ENCODE results near the gene OMP. TPM values are rescaled to one million over a fixed set of nuclear protein-coding genes. Genes with fewer than 3 reads are reported as not detected.

OMP gene
- total and polyA plus RNA-seq, 3 donors from 2014 or later: 1.7 to 6.7 TPM; not detected in 1

- H3K4me1 ChIP-seq: no peaks in the 10 kb centered on the region
These were observed 12.6 kb downstream of the OMP start for GRCh38 chr11:77115181-77115611.

GRCh38 chr11:77115956-77116355, 13.3 kb downstream of the OMP start:
- Histone ChIP-seq H3K4me1 (no peaks in the 10 kb centered on the region), H3K9me3 (no peaks in the 10 kb centered on the region), H3K27me3 (no peaks in the 10 kb centered on the region), H3K4me3 (no peak overlapping the region), H3K36me3 (ENCODE audit: low read depth, missing control alignments) (no peaks in the 10 kb centered on the region), H3K27ac (no peak overlapping the region)
- TF ChIP-seq POLR2A (IDR thresholded peaks at IDR 0.05): no peak
- TF ChIP-seq CTCF (IDR thresholded peaks at IDR 0.05): no peak
- no peak for DNase-seq
- intact Hi-C loops (cut with DNase I; ENCODE audit: low total_unique reads): no loop called here
- 89 to 95% methylated on average over 14 to 15 of the region's 15 CpGs for WGBS, 2 donors

More at GRCh38 chr11:77115181-77115611, 12.6 kb downstream of the OMP start:
- WGBS, 2 donors: 94 to 95% methylated on average over 13 to 16 of the region's 16 CpGs
- TF ChIP-seq POLR2A (IDR thresholded peaks at IDR 0.05): no peak
- TF ChIP-seq CTCF (IDR thresholded peaks at IDR 0.05): no peak
- intact Hi-C loops (cut with DNase I; ENCODE audit: low total_unique reads): no loop called here
- no peak for DNase-seq
- no peaks in the 10 kb centered on the region for H3K36me3 ChIP-seq (ENCODE audit: low read depth, missing control alignments)
- no peak overlapping the region for H3K4me3 ChIP-seq
- H3K27me3 ChIP-seq: no peaks in the 10 kb centered on the region
- H3K27ac ChIP-seq: no peak overlapping the region
- H3K9me3 ChIP-seq: no peaks in the 10 kb centered on the region

- H3K27ac ChIP-seq: no peak overlapping the region
These were observed 14.9 kb downstream of the OMP start for GRCh38 chr11:77117492-77117891.

GRCh38 chr11:77118086-77118485, 15.4 kb downstream of the OMP start:
- DNase-seq: no peak
- 79 to 89% methylated on average over 7 to 17 of the region's 17 CpGs for WGBS, 2 donors
- Histone ChIP-seq H3K27ac (no peak overlapping the region), H3K9me3 (no peaks in the 10 kb centered on the region), H3K27me3 (no peaks in the 10 kb centered on the region), H3K4me1 (no peaks in the 10 kb centered on the region), H3K36me3 (ENCODE audit: low read depth, missing control alignments) (no peaks in the 10 kb centered on the region), H3K4me3 (no peak overlapping the region)
- intact Hi-C loops (cut with DNase I; ENCODE audit: low total_unique reads): no loop called here
- TF ChIP-seq CTCF (IDR thresholded peaks at IDR 0.05): no peak
- TF ChIP-seq POLR2A (IDR thresholded peaks at IDR 0.05): no peak

More at GRCh38 chr11:77117492-77117891, 14.9 kb downstream of the OMP start:
- WGBS, 2 donors: 84 to 95% methylated on average over 4 to 7 of the region's 7 CpGs
- H3K4me1 ChIP-seq: no peaks in the 10 kb centered on the region
- H3K9me3 ChIP-seq: no peaks in the 10 kb centered on the region
- DNase-seq: no peak
- H3K4me3 ChIP-seq: no peak overlapping the region
- H3K27me3 ChIP-seq: no peaks in the 10 kb centered on the region
- H3K36me3 ChIP-seq (ENCODE audit: low read depth, missing control alignments): no peaks in the 10 kb centered on the region
- TF ChIP-seq POLR2A (IDR thresholded peaks at IDR 0.05): no peak
- no peak for TF ChIP-seq CTCF (IDR thresholded peaks at IDR 0.05)
- intact Hi-C loops (cut with DNase I; ENCODE audit: low total_unique reads): no loop called here

GRCh38 chr11:77118971-77119370, 16.3 kb downstream of the OMP start:
- H3K4me3 ChIP-seq: no peak overlapping the region
- H3K4me1 ChIP-seq: no peaks in the 10 kb centered on the region
- H3K9me3 ChIP-seq: no peaks in the 10 kb centered on the region
- no peaks in the 10 kb centered on the region for H3K27me3 ChIP-seq
- WGBS, 2 donors: 91 to 92% methylated on average over 10 to 12 of the region's 12 CpGs
- no peak for TF ChIP-seq CTCF (IDR thresholded peaks at IDR 0.05)
- H3K27ac ChIP-seq: no peak overlapping the region
- DNase-seq: no peak
- no peaks in the 10 kb centered on the region for H3K36me3 ChIP-seq (ENCODE audit: low read depth, missing control alignments)
- intact Hi-C loops (cut with DNase I; ENCODE audit: low total_unique reads): no loop called here
